Upper lobe of right lung (tissue), 1 donor: Measurements from ENCODE around the gene CENPT. TPM values are rescaled to one million over a fixed set of nuclear protein-coding genes. Genes with fewer than 3 reads are reported as not detected.

Source experiments
- ATAC-seq: fragments of 200-7000 bp; cut with Tn5 transposase; one replicate; pipeline ENCODE4 v1.9.1; 2020; ENCODE audit warnings: mild to moderate bottlenecking, moderate library complexity
- DNase-seq: peaks from one replicate; pipeline ENCODE4 v3.0.0-alpha.2; 2020
- H3K27ac ChIP-seq: fragments of 200-600 bp; one replicate; pipeline ENCODE4 v1.8.0; 2022
- H3K27me3 ChIP-seq: fragments of 200-600 bp; one replicate; pipeline ENCODE4 v1.8.0; 2022; ENCODE audit warnings: mild to moderate bottlenecking
- H3K36me3 ChIP-seq: fragments of 200-600 bp; one replicate; pipeline ENCODE4 v1.8.0; 2022
- H3K4me1 ChIP-seq: fragments of 200-600 bp; one replicate; pipeline ENCODE4 v1.8.0; 2022
- H3K4me3 ChIP-seq: fragments of 200-600 bp; one replicate; pipeline ENCODE4 v1.8.0; 2022; ENCODE audit warnings: mild to moderate bottlenecking
- H3K9me3 ChIP-seq: fragments of 200-600 bp; one replicate; pipeline ENCODE4 v1.8.0; 2022
- CTCF ChIP-seq: fragments of 200-600 bp; IDR thresholded peaks from one replicate; pipeline ENCODE4 v1.8.0; 2022; ENCODE audit warnings: antibody characterized with exemption
- intact Hi-C: fragments of 100-400 bp; cut with DNase I; formaldehyde crosslinking; loops from one replicate; pipeline ENCODE4 v1.11.0; 2022
- total RNA-seq: library from RNA; stranded (reverse); fragmentation: NEBNext Ultra II Directional; extraction: Animal tissue kit (Norgen Biotek cat#: 25700); gene quantifications from one replicate; pipeline ENCODE4 v1.2.1, GENCODE V29; 2021
- donor health status: DM: no; HTN: yes; CAD: no; lungs with severe emphysema.

CENPT gene
- total RNA-seq, 1 donor from 2014 or later, result 30.0 TPM

GRCh38 chr16:67873435-67874370, 26.2 kb upstream of the CENPT start:
- H3K4me1 ChIP-seq, result peaks cover 21% of the 10 kb centered on the region

GRCh38 chr16:67872631-67873434, 25.3 kb upstream of the CENPT start, which contains the start of gene EDC4:
EDC4 (plus strand) TSS chr16:67873052; CDS start chr16:67873262, 210 bp downstream.
- ATAC-seq (peak; percentile 95), DNase-seq (peak; percentile 93)
- Histone ChIP-seq H3K9me3 (no peaks in the 10 kb centered on the region), H3K4me1 (peaks cover 21% of the 10 kb centered on the region), H3K27me3 (no peaks in the 10 kb centered on the region), H3K27ac (peak within 1 kb of the TSS; percentile 79), H3K36me3 (peaks cover 51% of the 10 kb centered on the region), H3K4me3 (peak within 1 kb of the TSS; percentile 93)
- intact Hi-C loops, result no loop called here
- TF ChIP-seq CTCF, result no peak

More at GRCh38 chr16:67873435-67874370, 26.2 kb upstream of the CENPT start:
- peaks cover 51% of the 10 kb centered on the region for H3K36me3 ChIP-seq
- intact Hi-C loops, result no loop called here
- ATAC-seq (peak; percentile 1), DNase-seq (no peak)
- no peaks in the 10 kb centered on the region for H3K27me3 ChIP-seq
- TF ChIP-seq CTCF, result no peak
- peak overlapping the region; percentile 79 for H3K27ac ChIP-seq
- no peaks in the 10 kb centered on the region for H3K9me3 ChIP-seq
- H3K4me3 ChIP-seq, result peak overlapping the region; percentile 93

- H3K9me3 ChIP-seq, result no peaks in the 10 kb centered on the region
- H3K27me3 ChIP-seq, result no peaks in the 10 kb centered on the region
- no peak for DNase-seq
- peaks cover 51% of the 10 kb centered on the region for H3K36me3 ChIP-seq
- TF ChIP-seq CTCF, result no peak
- no peak for ATAC-seq
- peaks cover 21% of the 10 kb centered on the region for H3K4me1 ChIP-seq
- intact Hi-C loops, result no loop called here
- peak overlapping the region; percentile 93 for H3K4me3 ChIP-seq
- peak overlapping the region; percentile 79 for H3K27ac ChIP-seq
Observed at GRCh38 chr16:67872131-67872630, 24.7 kb upstream of the CENPT start.

- H3K36me3 ChIP-seq, result peaks cover 51% of the 10 kb centered on the region
- intact Hi-C loops, result no loop called here
- no peak for ATAC-seq
Observed at GRCh38 chr16:67871256-67871655, 23.8 kb upstream of the CENPT start.

More at GRCh38 chr16:67871256-67871655, 23.8 kb upstream of the CENPT start:
- H3K27me3 ChIP-seq, result no peaks in the 10 kb centered on the region
- H3K9me3 ChIP-seq, result no peaks in the 10 kb centered on the region
- DNase-seq, result no peak
- no peak overlapping the region for H3K27ac ChIP-seq
- TF ChIP-seq CTCF, result no peak
- H3K4me1 ChIP-seq, result peaks cover 21% of the 10 kb centered on the region
- H3K4me3 ChIP-seq, result no peak overlapping the region
